ENCODE data around the gene DDIT4. TPM values are rescaled to one million over a fixed set of nuclear protein-coding genes. Genes with fewer than 3 reads are reported as not detected.

Gene DDIT4
- total and polyA plus RNA-seq, 2 of the 4 experiments (the other 2 are of a cell fraction) = 59.6 to 108 TPM

DNA sequence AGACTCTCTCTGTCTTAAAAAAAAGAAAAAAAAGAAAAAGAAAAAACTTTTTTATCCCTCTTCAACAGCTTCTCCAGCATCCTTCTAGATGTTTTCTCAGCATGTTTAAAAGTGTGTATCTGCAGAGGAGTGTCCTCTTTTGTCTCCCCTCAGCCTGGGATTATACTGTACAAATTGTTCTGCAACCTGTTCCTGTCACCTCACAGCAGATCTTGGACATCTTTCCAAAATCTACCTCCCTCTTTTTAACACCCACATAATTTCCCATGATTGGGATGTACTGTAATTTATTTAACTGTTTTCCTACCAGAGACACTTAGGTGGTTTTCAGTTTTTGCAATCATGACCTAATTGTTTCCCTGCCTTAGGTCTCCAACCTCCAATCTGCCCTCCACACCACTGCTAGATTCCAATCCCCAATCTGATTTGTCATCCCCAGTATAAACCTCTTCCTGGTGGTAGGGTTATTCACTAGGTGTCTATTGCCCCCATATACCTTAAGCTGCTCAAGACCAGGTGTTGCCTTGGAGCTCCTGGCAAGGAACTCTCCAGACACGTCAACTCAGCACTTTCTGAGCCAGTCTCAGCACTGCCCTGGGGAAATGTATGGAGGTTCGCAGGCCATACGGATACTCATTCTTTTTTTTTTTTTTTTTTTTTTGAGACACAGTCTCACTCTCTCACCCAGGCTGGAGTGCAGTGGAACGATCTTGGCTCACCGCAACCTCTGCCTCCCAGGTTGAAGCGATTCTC, 17.6 kb upstream of the DDIT4 start:
- no peak overlapping the region for H2AK9ac ChIP-seq (replicated peaks; ENCODE audit: low read depth, low read length, poor library complexity)
- H3K4ac ChIP-seq (ENCODE audit: low read depth, low read length) = no peak overlapping the region
- in situ Hi-C loops (cut with MboI; ENCODE audit: low sequenced_read_pairs) (no loop called here), dilution Hi-C loops (cut with HindIII; ENCODE audit: low sequenced_read_pairs, unreplicated experiment) (no loop called here), intact Hi-C loops (cut with micrococcal nuclease) (no loop called here)
- no peak overlapping the region for H2AFZ ChIP-seq (replicated peaks; ENCODE audit: low read length, poor library complexity)
- peaks cover 24% of the 10 kb centered on the region for H3K4me1 ChIP-seq (ENCODE audit: control insufficient read depth, insufficient read depth, low read length)
- no peak overlapping the region for H4K5ac ChIP-seq (ENCODE audit: low read depth, low read length)
- no peak overlapping the region for H3K4me3 ChIP-seq (ENCODE audit: insufficient read depth, low read depth, low read length)
- no peaks in the 10 kb centered on the region for H3K36me3 ChIP-seq (ENCODE audit: control insufficient read depth, insufficient read depth, low read length)
- H3K14ac ChIP-seq (replicated peaks; ENCODE audit: low read depth, low read length) = no peak overlapping the region
- no peak overlapping the region for H2BK5ac ChIP-seq (ENCODE audit: low read depth, low read length, poor library complexity, severe bottlenecking)
- H3K4me2 ChIP-seq (ENCODE audit: low read depth, low read length) = no peak overlapping the region
- 0 out of 2 replicates have a peak overlapping the region, but pooled peaks have one; percentile 1 for H2BK20ac ChIP-seq (ENCODE audit: low read depth, low read length)
- POLR2A ChIA-PET (ENCODE audit: unreplicated experiment) = no interaction called here
- no peak overlapping the region for H3K18ac ChIP-seq (ENCODE audit: low read depth, low read length)
- H3K9ac ChIP-seq (ENCODE audit: low read depth, low read length) = no peak overlapping the region
- TF ChIP-seq MAFK (IDR thresholded peaks at IDR 0.05; ENCODE audit: low read depth, low read length) = peak; percentile 81
- TF ChIP-seq, protein P1, sequence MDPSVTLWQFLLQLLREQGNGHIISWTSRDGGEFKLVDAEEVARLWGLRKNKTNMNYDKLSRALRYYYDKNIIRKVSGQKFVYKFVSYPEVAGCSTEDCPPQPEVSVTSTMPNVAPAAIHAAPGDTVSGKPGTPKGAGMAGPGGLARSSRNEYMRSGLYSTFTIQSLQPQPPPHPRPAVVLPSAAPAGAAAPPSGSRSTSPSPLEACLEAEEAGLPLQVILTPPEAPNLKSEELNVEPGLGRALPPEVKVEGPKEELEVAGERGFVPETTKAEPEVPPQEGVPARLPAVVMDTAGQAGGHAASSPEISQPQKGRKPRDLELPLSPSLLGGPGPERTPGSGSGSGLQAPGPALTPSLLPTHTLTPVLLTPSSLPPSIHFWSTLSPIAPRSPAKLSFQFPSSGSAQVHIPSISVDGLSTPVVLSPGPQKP (IDR thresholded peaks at IDR 0.05; ENCODE audit: borderline replicate concordance, low read depth, low read length) = no peak
- no peak overlapping the region for H4K91ac ChIP-seq (ENCODE audit: insufficient read depth, low read depth, low read length)
- CTCF ChIA-PET = interaction anchor here (1.0 kb wide), 1 partner anchor 130 kb away, joined by 3 read pairs; no protein-coding TSS in a partner anchor
- DNase-seq (no peak), ATAC-seq (ENCODE audit: low read depth) (no peak)
- H3K23ac ChIP-seq (ENCODE audit: low read depth, low read length) = no peak overlapping the region
- no peak overlapping the region; the same call in 1 of the 2 replicates for H2AK5ac ChIP-seq (ENCODE audit: low read depth, low read length)
- no peaks in the 10 kb centered on the region for H4K20me1 ChIP-seq (ENCODE audit: insufficient read depth, low read length)
- no peak overlapping the region for H3K27ac ChIP-seq (ENCODE audit: insufficient read depth, low read length)
- H2BK15ac ChIP-seq (ENCODE audit: low read depth, low read length) = no peak overlapping the region
- H3K27me3 ChIP-seq (ENCODE audit: control insufficient read depth, insufficient read depth, low read length) = no peaks in the 10 kb centered on the region
- H2BK120ac ChIP-seq (ENCODE audit: low read depth, low read length) = no peak overlapping the region
- no peaks in the 10 kb centered on the region for H3K9me3 ChIP-seq (ENCODE audit: control insufficient read depth, insufficient read depth, low read length)
- no peak overlapping the region for H3K56ac ChIP-seq (ENCODE audit: extremely low read depth, insufficient read depth, low read length)
- no peaks in the 10 kb centered on the region for H3K79me1 ChIP-seq (ENCODE audit: low read depth in 1 of 2, low read length in 2 of 2)
- H3K9me1 ChIP-seq (ENCODE audit: insufficient read depth, low read length) = peaks cover 9% of the 10 kb centered on the region
- WGBS, 2 experiments (ENCODE audit: extremely low coverage in 2 of 2, insufficient read length in 1 of 2) = no CpG with 5 or more reads among the region's 6 CpGs
- no TSS peak for BruUV-seq (replicated peaks)
- no peak overlapping the region for H4K8ac ChIP-seq (ENCODE audit: low read depth in 2 of 2, low read length in 2 of 2)
